ENCODE results near the gene INPP5A.

DNA sequence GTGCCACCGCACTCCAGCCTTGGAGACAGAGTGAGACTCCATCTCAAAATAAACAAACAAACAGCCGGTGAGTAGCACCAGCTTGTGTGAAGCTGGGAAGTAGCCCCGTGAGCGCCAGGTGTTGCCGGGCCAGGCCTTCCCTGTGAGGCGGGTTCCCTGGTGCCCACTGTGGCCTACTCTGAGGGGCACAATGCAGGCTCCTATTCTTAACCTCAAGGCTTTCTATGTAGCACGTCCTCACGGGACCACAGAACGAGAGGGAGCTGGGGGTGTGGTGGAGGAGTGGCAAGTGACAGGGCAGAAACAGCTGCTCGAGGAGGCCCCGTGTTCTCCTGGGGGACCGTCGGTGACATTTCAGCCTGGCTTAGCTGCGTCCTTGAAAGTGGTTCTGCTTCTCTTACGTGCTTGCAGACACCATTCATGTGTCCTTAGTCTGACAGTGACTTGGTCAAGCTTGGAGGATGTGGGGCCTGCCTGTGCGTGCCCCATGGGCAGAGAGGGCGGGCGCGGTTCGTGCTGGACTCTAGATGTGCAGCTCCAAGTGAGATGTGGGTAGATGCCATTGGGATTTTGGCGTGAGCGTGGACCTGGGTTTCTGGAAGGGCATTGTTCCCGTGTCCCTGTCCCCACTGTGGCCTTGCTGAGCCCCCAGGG lies 131.7 kb downstream of the INPP5A start:
- no peak for TF ChIP-seq CTCF (IDR thresholded peaks at IDR 0.05)
- TF ChIP-seq EZH2 (IDR thresholded peaks at IDR 0.05; ENCODE audit: borderline replicate concordance, insufficient read depth, low read depth, low read length, poor library complexity, severe bottlenecking): no peak
